ENCODE data around the gene IL1RAPL2.

DNA sequence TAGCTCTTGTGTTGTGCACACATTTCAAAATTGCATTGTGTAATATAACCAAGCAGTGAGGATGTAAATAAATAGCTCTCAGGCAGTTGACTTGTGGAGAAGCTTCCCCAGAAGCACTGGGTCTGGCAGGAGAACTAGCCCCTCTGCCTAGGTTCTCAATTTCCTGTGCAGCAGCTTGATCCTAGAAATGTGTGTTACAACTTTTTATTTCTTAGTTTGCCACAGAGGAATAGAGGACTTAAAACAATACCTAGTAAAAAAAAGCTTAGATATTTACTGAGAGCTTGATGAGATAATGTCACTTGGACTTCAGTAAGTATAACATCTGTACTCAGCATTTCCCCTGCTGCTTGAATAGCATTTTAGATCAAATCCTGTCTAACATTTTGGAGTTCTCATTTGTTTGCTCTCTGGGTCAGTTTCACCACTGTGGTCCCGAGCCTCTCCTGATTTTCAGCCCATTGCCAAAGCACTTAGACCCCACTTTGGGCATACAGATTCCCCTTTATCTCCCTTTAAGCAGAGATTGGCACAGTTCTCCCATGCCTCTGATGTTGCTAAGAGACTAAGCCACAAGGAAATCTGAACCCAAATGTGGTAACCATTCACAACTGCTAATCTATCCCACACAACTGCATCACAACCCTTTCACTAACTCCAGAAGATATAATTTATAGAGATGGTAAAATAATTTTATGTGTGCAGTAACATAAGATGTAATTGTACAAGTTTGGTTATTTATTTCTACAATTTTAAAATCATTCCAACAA is 1158.2 kb downstream of the IL1RAPL2 start:
- TF ChIP-seq EP300 (IDR thresholded peaks at IDR 0.05) (no peak), POLR2A (IDR thresholded peaks at IDR 0.05; ENCODE audit: low read depth) (no peak)
- TF ChIP-seq, protein P1, sequence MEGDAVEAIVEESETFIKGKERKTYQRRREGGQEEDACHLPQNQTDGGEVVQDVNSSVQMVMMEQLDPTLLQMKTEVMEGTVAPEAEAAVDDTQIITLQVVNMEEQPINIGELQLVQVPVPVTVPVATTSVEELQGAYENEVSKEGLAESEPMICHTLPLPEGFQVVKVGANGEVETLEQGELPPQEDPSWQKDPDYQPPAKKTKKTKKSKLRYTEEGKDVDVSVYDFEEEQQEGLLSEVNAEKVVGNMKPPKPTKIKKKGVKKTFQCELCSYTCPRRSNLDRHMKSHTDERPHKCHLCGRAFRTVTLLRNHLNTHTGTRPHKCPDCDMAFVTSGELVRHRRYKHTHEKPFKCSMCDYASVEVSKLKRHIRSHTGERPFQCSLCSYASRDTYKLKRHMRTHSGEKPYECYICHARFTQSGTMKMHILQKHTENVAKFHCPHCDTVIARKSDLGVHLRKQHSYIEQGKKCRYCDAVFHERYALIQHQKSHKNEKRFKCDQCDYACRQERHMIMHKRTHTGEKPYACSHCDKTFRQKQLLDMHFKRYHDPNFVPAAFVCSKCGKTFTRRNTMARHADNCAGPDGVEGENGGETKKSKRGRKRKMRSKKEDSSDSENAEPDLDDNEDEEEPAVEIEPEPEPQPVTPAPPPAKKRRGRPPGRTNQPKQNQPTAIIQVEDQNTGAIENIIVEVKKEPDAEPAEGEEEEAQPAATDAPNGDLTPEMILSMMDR (IDR thresholded peaks at IDR 0.05) = no peak

Measured in esophagus muscularis mucosa (tissue), 4 donors.